NCI-H526 treated with DMSO at 0.1 percent for 48 hours (cell line): Measurements from ENCODE around the gene SLC38A4.
"Not testable (repeated sequence)": the region's sequence is repeated elsewhere in the genome, so short reads cannot be mapped to it uniquely, and the experiment has no call there.

Source experiments
- DNase-seq: peaks from one replicate; lab custom pipeline; 2025; lab: John Stamatoyannopoulos, UW

Gene SLC38A4

GRCh38 chr12:46825591-46826414, at the start of gene SLC38A4:
Gene SLC38A4 (minus strand): TSS chr12:46825997. CDS start chr12:46793071, 32,926 bp downstream.
- no peak for DNase-seq

GRCh38 chr12:46875095-46875494, 49.3 kb upstream of the SLC38A4 start:
- DNase-seq: no peak

GRCh38 chr12:46874642-46875041, 48.8 kb upstream of the SLC38A4 start:
- no peak for DNase-seq

- DNase-seq: no peak
These were observed 46.3 kb upstream of the SLC38A4 start for GRCh38 chr12:46872135-46872534.

- no peak for DNase-seq
These were observed 39.5 kb upstream of the SLC38A4 start for GRCh38 chr12:46865311-46865710.

GRCh38 chr12:46858368-46858767, 32.6 kb upstream of the SLC38A4 start:
- no peak for DNase-seq

- DNase-seq: no peak
These were observed 31.7 kb upstream of the SLC38A4 start for GRCh38 chr12:46857486-46857885.

GRCh38 chr12:46855760-46856159, 30.0 kb upstream of the SLC38A4 start:
- no peak for DNase-seq

- not testable (repeated sequence) for DNase-seq
These were observed 28.4 kb upstream of the SLC38A4 start for GRCh38 chr12:46854188-46854587.

- not testable (repeated sequence) for DNase-seq
These were observed 23.0 kb upstream of the SLC38A4 start for GRCh38 chr12:46848792-46849191.

- no peak for DNase-seq
These were observed 21.2 kb upstream of the SLC38A4 start for GRCh38 chr12:46847001-46847400.

- no peak for DNase-seq
These were observed 18.0 kb upstream of the SLC38A4 start for GRCh38 chr12:46843811-46844210.

- no peak for DNase-seq
These were observed 16.1 kb upstream of the SLC38A4 start for GRCh38 chr12:46841891-46842290.

GRCh38 chr12:46839964-46840363, 14.2 kb upstream of the SLC38A4 start:
- no peak for DNase-seq

GRCh38 chr12:46839232-46839631, 13.4 kb upstream of the SLC38A4 start:
- DNase-seq: no peak

- DNase-seq: no peak
These were observed 10.0 kb upstream of the SLC38A4 start for GRCh38 chr12:46835785-46836184.

- DNase-seq: no peak
These were observed 6.4 kb upstream of the SLC38A4 start for GRCh38 chr12:46832130-46832704.

GRCh38 chr12:46831335-46832129, 5.7 kb upstream of the SLC38A4 start:
- DNase-seq: no peak

- DNase-seq: no peak
These were observed 5.0 kb upstream of the SLC38A4 start for GRCh38 chr12:46830731-46831334.

- DNase-seq: no peak
These were observed 1.1 kb downstream of the SLC38A4 start for GRCh38 chr12:46824709-46825108.

- DNase-seq: no peak
These were observed 7.2 kb downstream of the SLC38A4 start for GRCh38 chr12:46818642-46819041.

GRCh38 chr12:46815809-46816208, 10.0 kb downstream of the SLC38A4 start:
- no peak for DNase-seq
